GM23248 (cell line): ENCODE measurements around the gene MAP2.

Experiments
- EZH2 ChIP-seq: fragments of 200-600 bp; sonication (generic); IDR thresholded peaks from 2 replicates; pipeline ENCODE4 v1.6.1; 2018; ENCODE audit warnings: antibody characterized with exemption, mild to moderate bottlenecking; ENCODE audit not compliant: insufficient read depth, poor library complexity, severe bottlenecking
- EZH2phosphoT487 ChIP-seq: fragments of 200-600 bp; sonication (generic); IDR thresholded peaks from 2 replicates; pipeline ENCODE4 v1.6.1; 2018; ENCODE audit warnings: antibody characterized with exemption, moderate library complexity, mild to moderate bottlenecking, low read depth; ENCODE audit not compliant: insufficient read depth

- no peak for TF ChIP-seq EZH2
- no peak for TF ChIP-seq EZH2phosphoT487
These were observed 42.8 kb upstream of the MAP2 start for GRCh38 chr2:209381091-209381490.
